Duodenal mucosa (tissue), 2 donors: ENCODE data around the gene FBXW9.
"Not testable (repeated sequence)": the region's sequence is repeated elsewhere in the genome, so short reads cannot be mapped to it uniquely, and the experiment has no call there.

Experiments
- H3K27ac ChIP-seq: one replicate; pipeline ENCODE4 v1.7.0; 2013; ENCODE audit warnings: low read depth, low read length
- H3K27me3 ChIP-seq, 2 donors: one replicate each; pipeline ENCODE4 v1.7.0; 2013; ENCODE audit warnings: low read length in 2 of 2, control low read depth in 1 of 2; ENCODE audit not compliant: insufficient read depth in 2 of 2, control insufficient read depth in 1 of 2
- H3K36me3 ChIP-seq, 2 donors: one replicate each; pipeline ENCODE4 v1.7.0; 2013; ENCODE audit warnings: low read length in 2 of 2, control low read depth in 1 of 2; ENCODE audit not compliant: insufficient read depth in 2 of 2, control insufficient read depth in 1 of 2
- H3K4me1 ChIP-seq, 2 donors: one replicate each; pipeline ENCODE4 v1.7.0; 2013; ENCODE audit warnings: low read length in 2 of 2, control low read depth in 1 of 2; ENCODE audit not compliant: insufficient read depth in 2 of 2, control insufficient read depth in 1 of 2
- H3K4me3 ChIP-seq, 2 donors: one replicate each; pipeline ENCODE4 v1.7.0; 2013; ENCODE audit warnings: low read length in 2 of 2, low read depth in 1 of 2
- H3K9ac ChIP-seq, 2 donors: one replicate each; pipeline ENCODE4 v1.7.0; 2013; ENCODE audit warnings: low read length in 2 of 2, low read depth in 1 of 2
- H3K9me3 ChIP-seq, 2 donors: one replicate each; pipeline ENCODE4 v1.7.0; 2013; ENCODE audit warnings: low read length in 2 of 2, control low read depth in 1 of 2; ENCODE audit not compliant: control insufficient read depth in 1 of 2

Gene FBXW9

GRCh38 chr19:12726988-12727316 is 30.5 kb upstream of the FBXW9 start:
- Histone ChIP-seq H3K9me3 (no peaks in the 10 kb centered on the region), H3K27ac (no peak overlapping the region), H3K9ac (no peak overlapping the region), H3K36me3 (peaks cover 21 to 37% of the 10 kb centered on the region in 2 donors), H3K4me3 (no peak overlapping the region), H3K27me3 (no peaks in the 10 kb centered on the region), H3K4me1 (peaks cover 7 to 16% of the 10 kb centered on the region in 2 donors)

- peaks cover 11 to 26% of the 10 kb centered on the region in 2 donors for H3K4me1 ChIP-seq
- H3K27ac ChIP-seq, H3K27me3 ChIP-seq, H3K9me3 ChIP-seq, H3K4me3 ChIP-seq, H3K9ac ChIP-seq: not testable (repeated sequence)
- H3K36me3 ChIP-seq, result peaks cover 13 to 27% of the 10 kb centered on the region in 2 donors
These were observed 29.2 kb upstream of the FBXW9 start for GRCh38 chr19:12725612-12726011.

GRCh38 chr19:12723641-12724426 is 27.4 kb upstream of the FBXW9 start, which contains the start of gene TNPO2:
TSS of gene TNPO2 (minus strand) at chr19:12723932. CDS start at chr19:12720977, 2,955 bp downstream.
- Histone ChIP-seq H3K9ac (peak within 1 kb of the TSS; percentile 86 to 94), H3K27me3 (no peaks in the 10 kb centered on the region), H3K4me1 (peaks cover 14 to 31% of the 10 kb centered on the region in 2 donors), H3K4me3 (peak within 1 kb of the TSS; percentile 77 to 92), H3K36me3 (peaks cover 4 to 17% of the 10 kb centered on the region in 2 donors), H3K9me3 (no peaks in the 10 kb centered on the region), H3K27ac (no peak within 1 kb of the TSS)

GRCh38 chr19:12723381-12723640 is 26.9 kb upstream of the FBXW9 start:
- peak overlapping the region; percentile 86 to 94 for H3K9ac ChIP-seq
- H3K4me3 ChIP-seq, result peak overlapping the region; percentile 77 to 92
- H3K36me3 ChIP-seq, result peaks cover 8 to 18% of the 10 kb centered on the region in 2 donors
- H3K9me3 ChIP-seq, result no peaks in the 10 kb centered on the region
- H3K4me1 ChIP-seq, result peaks cover 14 to 31% of the 10 kb centered on the region in 2 donors
- H3K27me3 ChIP-seq, result no peaks in the 10 kb centered on the region
- H3K27ac ChIP-seq, result no peak overlapping the region

GRCh38 chr19:12722566-12723380 is 26.3 kb upstream of the FBXW9 start:
- Histone ChIP-seq H3K9ac (peak overlapping the region; percentile 91 to 94), H3K9me3 (no peaks in the 10 kb centered on the region), H3K36me3 (peaks cover 8 to 13% of the 10 kb centered on the region in 2 donors), H3K27ac (no peak overlapping the region), H3K4me3 (peak overlapping the region; percentile 77 to 92), H3K4me1 (peaks cover 14 to 31% of the 10 kb centered on the region in 2 donors), H3K27me3 (no peaks in the 10 kb centered on the region)

- Histone ChIP-seq H3K27me3 (no peaks in the 10 kb centered on the region), H3K4me1 (peaks cover 14 to 31% of the 10 kb centered on the region in 2 donors), H3K27ac (peak overlapping the region; percentile 84), H3K9ac (peak overlapping the region; percentile 91 to 94), H3K9me3 (no peaks in the 10 kb centered on the region), H3K4me3 (peak overlapping the region; percentile 77 to 92), H3K36me3 (peaks cover 8 to 14% of the 10 kb centered on the region in 2 donors)
These were observed 25.5 kb upstream of the FBXW9 start for GRCh38 chr19:12721656-12722565.

- no peaks in the 10 kb centered on the region for H3K9me3 ChIP-seq
- H3K27me3 ChIP-seq, result no peaks in the 10 kb centered on the region
- peak overlapping the region; percentile 77 to 92 for H3K4me3 ChIP-seq
- H3K4me1 ChIP-seq, result peaks cover 14 to 31% of the 10 kb centered on the region in 2 donors
- peak overlapping the region; percentile 70 for H3K27ac ChIP-seq
- H3K36me3 ChIP-seq, result peaks cover 11 to 21% of the 10 kb centered on the region in 2 donors
- H3K9ac ChIP-seq, result peak overlapping the region; percentile 91 to 94
These were observed 24.6 kb upstream of the FBXW9 start for GRCh38 chr19:12720851-12721655.

GRCh38 chr19:12720296-12720695 is 23.9 kb upstream of the FBXW9 start:
- Histone ChIP-seq H3K9ac (peak overlapping the region in 1 of 2 donors; percentile 94), H3K9me3 (no peaks in the 10 kb centered on the region), H3K27me3 (no peaks in the 10 kb centered on the region), H3K4me3 (peak overlapping the region in 1 of 2 donors; percentile 77), H3K4me1 (peaks cover 14 to 31% of the 10 kb centered on the region in 2 donors), H3K36me3 (peaks cover 11 to 28% of the 10 kb centered on the region in 2 donors), H3K27ac (no peak overlapping the region)

- peaks cover 31 to 60% of the 10 kb centered on the region in 2 donors for H3K36me3 ChIP-seq
- no peaks in the 10 kb centered on the region for H3K27me3 ChIP-seq
- H3K9ac ChIP-seq, result no peak overlapping the region
- H3K9me3 ChIP-seq, result no peaks in the 10 kb centered on the region
- peaks cover 6 to 8% of the 10 kb centered on the region in 2 donors for H3K4me1 ChIP-seq
- no peak overlapping the region for H3K27ac ChIP-seq
- H3K4me3 ChIP-seq, result no peak overlapping the region
These were observed 19.5 kb upstream of the FBXW9 start for GRCh38 chr19:12715929-12716328.
